ENCODE data around the gene GRM8.

GRCh38 chr7:127137146-127137545, 115.6 kb downstream of the GRM8 start:
- TF ChIP-seq ZNF600 (tag by site-specific recombination; IDR thresholded peaks at IDR 0.05) (no peak), ZBTB20 (tag by site-specific recombination; IDR thresholded peaks at IDR 0.05) (no peak)
